ENCODE measurements around the gene ABHD16B. TPM values are rescaled to one million over a fixed set of nuclear protein-coding genes. Genes with fewer than 3 reads are reported as not detected.

ABHD16B gene
- total and polyA plus RNA-seq, 2 experiments from 2014 or later: not detected

GRCh38 chr20:63839620-63840019, 21.7 kb upstream of the ABHD16B start (continued):
- no peak for TF ChIP-seq CTCF (conservative IDR thresholded peaks at IDR 0.05; ENCODE audit: low read depth in 2 of 2)
- no peak for TF ChIP-seq ZNF331 (CRISPR knock-in tag; IDR thresholded peaks at IDR 0.05; ENCODE audit: low read depth)
- TF ChIP-seq ZNF462 (CRISPR knock-in tag; IDR thresholded peaks at IDR 0.05): no peak
- no peak for TF ChIP-seq EZH2phosphoT487 (IDR thresholded peaks at IDR 0.05; ENCODE audit: unreplicated experiment)
- TF ChIP-seq EZH2 (IDR thresholded peaks at IDR 0.05; ENCODE audit: low read depth, unreplicated experiment): no peak

GRCh38 chr20:63840405-63840828, 20.9 kb upstream of the ABHD16B start:
- no peaks in the 10 kb centered on the region for H3K36me3 Mint-ChIP-seq (ENCODE audit: low read depth)
- Histone ChIP-seq H3F3A (replicated peaks; ENCODE audit: low read depth) (0 out of 2 replicates have a peak, but pooled peaks cover 8% of the 10 kb centered on the region), H3K4me1 (ENCODE audit: insufficient read depth) (peaks cover 2% of the 10 kb centered on the region; the same call in 1 of the 2 replicates), H3K27me3 (ENCODE audit: insufficient read depth) (no peaks in the 10 kb centered on the region), H4K20me1 (replicated peaks; ENCODE audit: insufficient read depth) (no peaks in the 10 kb centered on the region), H3K79me2 (replicated peaks; ENCODE audit: insufficient read depth) (no peaks in the 10 kb centered on the region), H3K9me2 (ENCODE audit: insufficient read depth) (no peaks in the 10 kb centered on the region), H2AFZ (0 out of 2 replicates have a peak overlapping the region, but pooled peaks have one; percentile 43), H3K4me2 (no peak overlapping the region), H3K4me3 (no peak overlapping the region), H3K27ac (ENCODE audit: low read depth) (no peak overlapping the region), H3K36me3 (ENCODE audit: insufficient read depth) (no peaks in the 10 kb centered on the region)
- no peak for ATAC-seq
- H3K27me3 Mint-ChIP-seq (ENCODE audit: insufficient read depth, low read depth, poor library complexity): peaks cover 13% of the 10 kb centered on the region
- no peak for DNase-seq (ENCODE audit: low spot score)
- H3K27ac Mint-ChIP-seq: no peak overlapping the region
- no peaks in the 10 kb centered on the region for H3K9me3 Mint-ChIP-seq
- H3K4me3 Mint-ChIP-seq: no peak overlapping the region
- peaks cover 21% of the 10 kb centered on the region for H3K4me1 Mint-ChIP-seq
- no peak for TF ChIP-seq ZNF331 (CRISPR knock-in tag; IDR thresholded peaks at IDR 0.05; ENCODE audit: low read depth)
- no peak for TF ChIP-seq CREB1 (CRISPR knock-in tag; IDR thresholded peaks at IDR 0.05; ENCODE audit: low read depth)
- TF ChIP-seq NANOG (IDR thresholded peaks at IDR 0.05; ENCODE audit: borderline replicate concordance): no peak
- TF ChIP-seq JUNB (IDR thresholded peaks at IDR 0.05; ENCODE audit: unreplicated experiment): no peak
- TF ChIP-seq STAT1 (IDR thresholded peaks at IDR 0.05; ENCODE audit: unreplicated experiment): no peak
- no peak for TF ChIP-seq ETS1 (IDR thresholded peaks at IDR 0.05)
- TF ChIP-seq POLR2AphosphoS5 (IDR thresholded peaks at IDR 0.05; ENCODE audit: low read depth): no peak
- no peak for TF ChIP-seq ZNF114 (CRISPR knock-in tag; IDR thresholded peaks at IDR 0.05)
- TF ChIP-seq EZH2phosphoT487 (IDR thresholded peaks at IDR 0.05; ENCODE audit: unreplicated experiment): no peak
- no peak for TF ChIP-seq CTCF (conservative IDR thresholded peaks at IDR 0.05; ENCODE audit: low read depth in 2 of 2)
